ENCODE data around the gene STAG1.
"Not testable (repeated sequence)": the region's sequence is repeated elsewhere in the genome, so short reads cannot be mapped to it uniquely, and the experiment has no call there.

The STAG1 gene

GRCh38 chr3:136577791-136578190 is 174.4 kb downstream of the STAG1 start:
- no peak for DNase-seq

DNA sequence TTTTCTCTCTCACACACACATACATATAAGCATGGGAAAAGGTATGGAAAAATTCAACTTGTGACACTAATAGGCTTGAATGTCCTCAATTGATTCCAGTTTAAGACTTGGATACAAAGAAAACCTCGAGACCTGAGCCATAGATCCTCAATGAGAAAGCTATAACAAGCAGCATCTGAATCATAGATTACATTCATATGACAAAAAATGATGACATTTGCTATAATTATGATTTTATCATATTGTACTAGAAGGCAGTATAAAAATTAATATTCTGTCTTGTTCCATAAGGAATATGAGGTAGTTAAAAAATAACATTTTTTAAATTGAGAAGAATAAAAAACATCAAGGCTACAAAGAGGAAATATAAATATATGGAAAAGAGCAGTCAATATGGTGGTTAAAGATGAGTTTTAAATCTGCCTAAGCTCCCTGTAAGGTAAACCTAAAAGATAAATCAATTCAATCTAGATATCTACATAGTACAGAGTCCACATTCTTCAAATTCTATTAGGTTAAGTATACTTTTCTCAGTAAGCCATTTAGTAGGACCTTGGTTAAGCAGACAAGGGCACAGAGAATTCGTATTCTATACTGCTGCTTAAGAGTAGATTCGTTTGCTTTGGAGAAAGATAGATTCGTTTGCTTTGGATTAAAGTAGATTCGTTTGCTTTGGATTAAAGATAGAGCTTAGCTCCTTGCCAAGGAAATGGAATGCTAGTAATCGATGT is 175.7 kb downstream of the STAG1 start:
- DNase-seq = no peak

GRCh38 chr3:136567599-136568188 is 184.5 kb downstream of the STAG1 start:
- DNase-seq = no peak

- not testable (repeated sequence) for DNase-seq
These were observed 187.2 kb downstream of the STAG1 start for GRCh38 chr3:136564962-136565361.

DNA sequence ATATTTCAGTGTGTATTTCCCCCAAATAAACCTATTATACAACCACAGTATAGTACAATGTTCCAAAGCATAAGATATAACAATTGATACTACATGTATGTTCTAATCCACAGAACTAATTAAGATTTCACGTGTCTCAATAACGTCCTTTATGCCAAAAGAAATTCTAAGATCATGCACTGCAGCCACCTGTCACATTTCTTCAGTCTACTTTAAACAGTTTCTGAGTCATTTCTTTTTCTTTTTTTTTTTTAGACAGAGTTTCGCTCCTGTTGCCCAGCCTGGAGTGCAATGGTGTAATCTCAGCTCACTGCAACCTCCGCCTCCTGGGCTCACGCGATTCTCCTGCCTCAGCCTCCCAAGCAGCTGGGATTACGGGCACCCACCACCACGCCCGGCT is 190.2 kb downstream of the STAG1 start:
- no peak for DNase-seq

DNA sequence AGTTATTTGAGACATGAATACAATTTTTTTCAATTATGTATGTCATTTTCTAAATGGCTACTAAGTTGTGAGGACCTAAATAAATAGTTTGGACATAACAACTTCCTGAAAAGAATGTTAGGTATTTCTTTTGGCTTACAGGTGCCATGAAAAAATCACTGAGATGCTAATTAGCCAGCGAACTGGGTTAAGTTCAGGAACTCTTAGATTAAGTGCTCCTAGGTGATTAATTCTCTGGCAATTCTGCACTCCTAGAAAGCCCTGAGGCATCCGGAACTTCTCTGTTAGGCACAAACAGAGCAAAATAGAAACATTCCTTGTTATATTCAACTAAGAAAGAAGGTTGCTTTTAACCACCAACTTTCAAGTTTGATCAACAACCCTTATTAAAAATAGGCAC is 192.3 kb downstream of the STAG1 start:
- DNase-seq = no peak

GRCh38 chr3:136549461-136549860 is 202.7 kb downstream of the STAG1 start:
- not testable (repeated sequence) for DNase-seq

GRCh38 chr3:136547293-136547692 is 204.9 kb downstream of the STAG1 start:
- no peak for DNase-seq

GRCh38 chr3:136546720-136547119 is 205.5 kb downstream of the STAG1 start:
- no peak for DNase-seq

GRCh38 chr3:136545664-136546268 is 206.4 kb downstream of the STAG1 start:
- no peak for DNase-seq

DNA sequence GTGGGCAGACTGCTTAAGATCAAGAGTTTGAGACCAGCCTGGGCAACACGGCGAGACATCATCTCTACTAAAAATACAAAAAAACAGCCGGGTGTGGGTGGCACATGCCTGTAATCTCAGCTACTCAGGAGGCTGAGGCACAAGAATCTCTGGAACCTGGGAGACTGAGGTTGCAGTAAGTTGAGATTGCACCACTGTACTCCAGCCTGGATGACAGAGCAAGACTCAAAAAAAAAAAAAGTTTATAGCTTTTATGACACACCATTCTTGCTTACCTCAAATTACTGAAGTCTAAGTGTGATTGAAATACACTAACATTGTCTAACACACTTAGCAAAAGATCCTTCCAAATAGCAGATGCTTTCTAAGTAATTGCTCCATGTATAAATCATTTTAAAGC is 207.6 kb downstream of the STAG1 start:
- DNase-seq = no peak

DNA sequence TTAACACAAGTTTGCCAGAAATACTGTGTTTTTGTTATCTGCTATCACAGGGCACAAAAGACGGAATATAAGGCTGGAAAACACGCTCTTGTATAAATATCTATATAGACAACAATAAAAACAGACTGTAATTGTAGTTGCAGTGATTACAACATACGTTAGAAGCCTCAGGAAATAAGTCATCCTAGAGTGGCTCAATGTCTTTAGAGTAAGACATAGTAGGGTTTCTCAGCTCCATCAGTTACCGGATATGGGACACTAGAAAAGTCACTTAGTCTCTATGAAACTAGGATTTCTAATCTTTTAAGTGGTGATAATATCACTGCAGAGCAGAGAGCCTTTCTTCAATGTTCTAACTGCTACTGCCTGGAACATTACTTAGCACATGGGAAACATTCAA is 208.8 kb downstream of the STAG1 start:
- DNase-seq = no peak

- DNase-seq = no peak
These were observed 216.3 kb downstream of the STAG1 start for GRCh38 chr3:136535906-136536305.

DNA sequence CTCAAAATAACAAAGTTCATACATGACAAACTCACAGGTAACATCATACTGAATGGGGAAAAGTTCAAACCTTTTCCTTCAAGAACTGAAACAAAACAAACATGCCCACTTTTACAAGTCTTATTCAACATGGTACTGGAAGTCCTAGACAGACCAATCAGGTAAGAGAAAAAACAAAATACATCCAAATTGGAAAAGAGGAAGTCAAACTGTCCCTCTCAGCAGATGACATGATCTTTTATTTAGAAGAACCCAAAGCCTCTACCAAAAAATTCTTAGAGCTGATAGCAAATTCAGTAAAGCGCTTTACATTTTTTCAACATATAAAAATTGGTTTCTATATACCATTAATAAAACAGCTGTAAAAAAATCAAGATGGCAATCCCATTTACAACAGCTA is 219.4 kb downstream of the STAG1 start:
- no peak for DNase-seq

- DNase-seq = no peak
These were observed 234.1 kb downstream of the STAG1 start for GRCh38 chr3:136518102-136518501.

GRCh38 chr3:136516656-136517055 is 235.5 kb downstream of the STAG1 start:
- no peak for DNase-seq

DNA sequence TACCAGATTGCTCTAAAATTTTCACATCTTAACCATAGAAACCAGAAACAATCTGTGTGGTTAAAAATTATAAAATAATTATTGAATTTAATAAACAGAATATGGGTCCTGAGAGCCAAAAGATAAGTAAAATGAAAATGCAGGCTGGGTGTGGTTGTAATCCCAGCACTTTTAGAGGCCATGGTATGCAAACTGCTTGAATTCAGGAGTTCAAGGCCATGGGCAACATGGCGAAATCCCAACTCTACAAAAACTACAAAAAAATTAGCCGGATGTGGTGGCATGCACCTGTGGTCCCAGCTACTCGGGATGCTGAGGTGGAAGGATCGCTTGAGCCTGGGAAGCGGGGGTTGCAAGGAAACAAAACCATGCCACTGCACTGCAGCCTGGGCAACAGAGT is 236.1 kb downstream of the STAG1 start:
- no peak for DNase-seq

DNA sequence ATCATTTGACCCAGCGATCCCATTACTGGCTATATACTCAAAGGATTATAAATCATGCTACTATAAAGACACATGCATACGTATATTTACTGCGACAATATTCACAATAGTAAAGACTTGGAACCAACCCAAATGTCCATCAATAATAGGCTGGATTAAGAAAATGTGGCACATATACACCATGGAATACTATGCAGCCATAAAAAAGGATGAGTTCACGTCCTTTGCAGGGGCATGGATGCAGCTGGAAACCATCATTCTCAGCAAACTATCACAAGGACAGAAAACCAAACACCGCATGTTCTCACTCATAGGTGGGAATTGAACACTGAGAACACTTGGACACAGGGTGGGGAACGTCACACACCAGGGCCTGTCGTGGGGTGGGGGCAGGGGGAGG is 237.6 kb downstream of the STAG1 start:
- not testable (repeated sequence) for DNase-seq

GRCh38 chr3:136513367-136513766 is 238.8 kb downstream of the STAG1 start:
- no peak for DNase-seq

DNA sequence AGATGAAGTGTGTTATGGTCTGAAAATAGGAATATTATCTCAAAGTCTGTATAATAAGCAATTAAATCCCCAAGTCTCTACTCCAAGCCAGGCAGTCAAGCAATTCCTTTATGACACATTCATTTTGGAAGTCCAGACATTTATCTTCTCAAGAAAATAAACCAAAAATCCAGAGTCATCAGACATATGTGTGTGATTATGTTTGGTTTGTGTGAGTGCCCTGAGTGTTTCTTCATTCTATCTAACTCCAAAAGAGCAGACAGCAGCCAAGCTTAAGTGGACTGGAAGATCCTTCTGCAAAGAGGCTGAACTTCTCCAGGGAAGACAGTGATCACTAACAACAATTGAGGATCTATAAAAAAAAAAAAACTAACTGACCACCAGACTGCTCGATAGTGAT is 239.8 kb downstream of the STAG1 start:
- no peak for DNase-seq

DNA sequence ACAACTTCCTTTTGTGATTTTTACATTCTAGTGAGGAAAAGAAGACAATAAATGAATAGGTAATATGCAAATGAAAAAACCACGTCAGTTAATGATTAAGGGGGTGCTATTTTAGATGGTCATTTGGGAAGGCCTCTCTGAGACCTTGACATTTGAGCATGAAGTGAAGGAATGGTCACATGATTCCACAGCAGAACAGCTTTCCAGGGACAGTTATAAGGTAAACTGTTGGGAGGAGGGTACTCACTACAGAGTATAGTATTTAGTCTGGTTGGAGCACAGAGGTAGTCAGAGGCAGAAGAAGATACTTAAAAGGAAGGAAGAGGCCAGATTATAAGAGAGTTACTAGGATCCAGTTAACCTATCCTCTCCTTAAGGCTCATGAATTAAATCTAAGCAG is 246.5 kb downstream of the STAG1 start:
- no peak for DNase-seq

DNA sequence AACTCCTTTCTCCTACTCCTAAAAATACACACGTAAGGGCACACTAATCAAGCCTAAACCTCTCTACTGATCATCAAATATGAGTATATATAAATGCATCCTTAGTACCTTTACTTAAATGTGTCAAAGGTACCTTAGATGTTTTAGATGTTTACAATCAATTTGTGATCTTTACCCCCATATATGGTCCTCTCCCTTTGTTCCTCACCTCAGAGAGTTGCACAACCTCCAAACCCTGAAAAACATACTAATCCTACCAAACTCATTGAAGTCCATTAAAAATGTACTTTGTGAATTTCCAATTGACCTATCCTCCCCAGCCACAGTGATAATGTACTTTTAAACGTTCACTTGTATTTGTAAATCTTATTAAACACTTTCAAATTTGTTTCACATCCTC is 249.1 kb downstream of the STAG1 start:
- no peak for DNase-seq

GRCh38 chr3:136498919-136499447 is 253.2 kb downstream of the STAG1 start:
- DNase-seq = no peak

GRCh38 chr3:136495213-136495612 is 257.0 kb downstream of the STAG1 start:
- DNase-seq = no peak
